ENCODE measurements around the gene IL1F10.

DNA sequence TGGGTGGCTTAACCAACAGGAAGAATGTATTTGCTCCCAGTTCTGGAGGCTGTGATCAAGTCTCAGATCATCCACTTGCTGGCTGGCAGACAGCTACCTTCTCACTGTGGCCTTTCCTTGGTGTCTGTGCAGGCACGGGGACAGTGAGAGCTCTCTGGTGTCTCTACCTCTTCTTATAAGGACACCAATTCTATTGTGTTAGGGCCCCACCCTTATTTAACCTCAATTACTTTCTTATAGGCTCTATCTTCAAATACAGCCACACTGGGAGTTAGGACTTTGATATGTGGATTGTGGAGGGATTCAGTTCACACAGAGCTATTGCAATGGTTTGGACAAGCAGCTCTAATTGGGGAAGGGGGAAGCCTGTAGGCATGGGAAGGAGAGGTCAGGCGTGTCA, 34.4 kb downstream of the IL1F10 start:
- TF ChIP-seq, protein P1, sequence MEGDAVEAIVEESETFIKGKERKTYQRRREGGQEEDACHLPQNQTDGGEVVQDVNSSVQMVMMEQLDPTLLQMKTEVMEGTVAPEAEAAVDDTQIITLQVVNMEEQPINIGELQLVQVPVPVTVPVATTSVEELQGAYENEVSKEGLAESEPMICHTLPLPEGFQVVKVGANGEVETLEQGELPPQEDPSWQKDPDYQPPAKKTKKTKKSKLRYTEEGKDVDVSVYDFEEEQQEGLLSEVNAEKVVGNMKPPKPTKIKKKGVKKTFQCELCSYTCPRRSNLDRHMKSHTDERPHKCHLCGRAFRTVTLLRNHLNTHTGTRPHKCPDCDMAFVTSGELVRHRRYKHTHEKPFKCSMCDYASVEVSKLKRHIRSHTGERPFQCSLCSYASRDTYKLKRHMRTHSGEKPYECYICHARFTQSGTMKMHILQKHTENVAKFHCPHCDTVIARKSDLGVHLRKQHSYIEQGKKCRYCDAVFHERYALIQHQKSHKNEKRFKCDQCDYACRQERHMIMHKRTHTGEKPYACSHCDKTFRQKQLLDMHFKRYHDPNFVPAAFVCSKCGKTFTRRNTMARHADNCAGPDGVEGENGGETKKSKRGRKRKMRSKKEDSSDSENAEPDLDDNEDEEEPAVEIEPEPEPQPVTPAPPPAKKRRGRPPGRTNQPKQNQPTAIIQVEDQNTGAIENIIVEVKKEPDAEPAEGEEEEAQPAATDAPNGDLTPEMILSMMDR (IDR thresholded peaks at IDR 0.05): no peak
- TF ChIP-seq EZH2phosphoT487 (IDR thresholded peaks at IDR 0.05) (no peak), EZH2 (IDR thresholded peaks at IDR 0.05) (no peak)
